HUDEP-2 (cell line): ENCODE measurements around the gene CBX2.
"Not testable (repeated sequence)": the region's sequence is repeated elsewhere in the genome, so short reads cannot be mapped to it uniquely, and the experiment has no call there.

ENCODE experiments used
- DNase-seq, 76 experiments: peaks; one replicate each; lab custom pipeline; 2025; ENCODE audit not compliant: unreplicated experiment in 76 of 76; lab: John Stamatoyannopoulos, UW

CBX2 gene

GRCh38 chr17:79742589-79742918 is 35.4 kb upstream of the CBX2 start:
- no peak for DNase-seq

- DNase-seq: no peak
Measured at GRCh38 chr17:79742951-79743476, 34.9 kb upstream of the CBX2 start.

- no peak for DNase-seq
Measured at GRCh38 chr17:79743614-79744013, 34.3 kb upstream of the CBX2 start.

GRCh38 chr17:79745641-79746105 is 32.3 kb upstream of the CBX2 start:
- no peak for DNase-seq

- DNase-seq: no peak
Measured at GRCh38 chr17:79746889-79747507, 30.9 kb upstream of the CBX2 start.

GRCh38 chr17:79747508-79748294 is 30.2 kb upstream of the CBX2 start:
- no peak for DNase-seq

- no peak for DNase-seq
Measured at GRCh38 chr17:79748295-79749099, 29.5 kb upstream of the CBX2 start.

- DNase-seq: no peak
Measured at GRCh38 chr17:79749156-79749815, 28.7 kb upstream of the CBX2 start.

GRCh38 chr17:79749958-79750357 is 28.0 kb upstream of the CBX2 start:
- no peak for DNase-seq

- no peak for DNase-seq
Measured at GRCh38 chr17:79750650-79751545, 27.1 kb upstream of the CBX2 start.

- no peak for DNase-seq
Measured at GRCh38 chr17:79752175-79752574, 25.8 kb upstream of the CBX2 start.

- no peak for DNase-seq
Measured at GRCh38 chr17:79754370-79754769, 23.6 kb upstream of the CBX2 start.

GRCh38 chr17:79754903-79755302 is 23.0 kb upstream of the CBX2 start:
- not testable (repeated sequence) for DNase-seq

GRCh38 chr17:79755591-79755990 is 22.4 kb upstream of the CBX2 start:
- no peak for DNase-seq

- DNase-seq: no peak
Measured at GRCh38 chr17:79757140-79757745, 20.7 kb upstream of the CBX2 start.

- no peak for DNase-seq
Measured at GRCh38 chr17:79758271-79758670, 19.7 kb upstream of the CBX2 start.

GRCh38 chr17:79760197-79760906 is 17.6 kb upstream of the CBX2 start:
- no peak for DNase-seq

- DNase-seq: no peak
Measured at GRCh38 chr17:79761894-79762589, 15.9 kb upstream of the CBX2 start.
